HEK293 (cell line): ENCODE results near the gene RNASE8.

ENCODE experiments used
- CTCF ChIA-PET: fragments of 350-600 bp; formaldehyde crosslinking; extraction: SDS; loops from one replicate; lab custom pipeline; 2021; ENCODE audit warnings: antibody characterized with exemption; lab: Yijun Ruan, JAX
- POLR2A ChIA-PET: fragments of 300-600 bp; formaldehyde crosslinking; extraction: SDS; loops from one replicate; lab custom pipeline; 2020; ENCODE audit warnings: antibody characterized with exemption, inconsistent platforms; lab: Yijun Ruan, JAX
- H3K27ac ChIP-seq: fragments of 200-500 bp; sonication (Bioruptor generic); 2 replicates; pipeline ENCODE4 v1.5.1; 2014; ENCODE audit warnings: low read depth, low read length, control low read depth, inconsistent platforms; ENCODE audit errors: extremely low read depth
- H3K36me3 ChIP-seq, 2 experiments: fragments of 200-500 bp in 1 of 2; sonication (Bioruptor generic) in 1 of 2; 1 replicate in 1 of 2; 2 replicates in 1 of 2; pipeline ENCODE4 v1.5.1; 2014 to 2017; ENCODE audit warnings: inconsistent platforms in 2 of 2, low read length in 2 of 2; ENCODE audit not compliant: control insufficient read depth in 2 of 2, insufficient read depth in 1 of 2
- H3K4me1 ChIP-seq: fragments of 200-500 bp; sonication (Bioruptor generic); 2 replicates; pipeline ENCODE4 v1.5.1; 2014; ENCODE audit warnings: mild to moderate bottlenecking, low read length, inconsistent platforms; ENCODE audit not compliant: control insufficient read depth, insufficient read depth
- H3K4me3 ChIP-seq: 2 replicates; pipeline ENCODE4 v1.5.1; 2011; ENCODE audit warnings: low read depth, mild to moderate bottlenecking, control low read depth, low read length, moderate library complexity
- H3K9me3 ChIP-seq: fragments of 200-500 bp; sonication (Bioruptor generic); 2 replicates; pipeline ENCODE4 v1.5.1; 2014; ENCODE audit warnings: low read depth, low read length, inconsistent platforms; ENCODE audit not compliant: control insufficient read depth, insufficient read depth
- KLF8 ChIP-seq: fragments of 450-650 bp; formaldehyde crosslinking; IDR thresholded peaks from 2 replicates; pipeline ENCODE4 v1.5.1; 2016; ENCODE audit warnings: missing biosample characterization, missing genetic modification characterization
- OSR2 ChIP-seq: fragments of 450-650 bp; formaldehyde crosslinking; IDR thresholded peaks from 2 replicates; pipeline ENCODE4 v1.5.1; 2016; ENCODE audit warnings: missing biosample characterization, missing genetic modification characterization
- ZFP69B ChIP-seq: fragments of 450-650 bp; formaldehyde crosslinking; IDR thresholded peaks from 2 replicates; pipeline ENCODE4 v1.5.1; 2016; ENCODE audit warnings: missing biosample characterization, missing genetic modification characterization
- ZNF10 ChIP-seq: fragments of 450-650 bp; formaldehyde crosslinking; IDR thresholded peaks from 2 replicates; pipeline ENCODE4 v1.5.1; 2017; ENCODE audit warnings: missing biosample characterization, missing genetic modification characterization
- ZNF175 ChIP-seq: fragments of 450-650 bp; formaldehyde crosslinking; IDR thresholded peaks from 2 replicates; pipeline ENCODE4 v1.5.1; 2016; ENCODE audit warnings: missing biosample characterization, missing genetic modification characterization
- ZNF280D ChIP-seq: fragments of 450-650 bp; formaldehyde crosslinking; IDR thresholded peaks from 2 replicates; pipeline ENCODE4 v1.5.1; 2016; ENCODE audit warnings: missing biosample characterization, missing genetic modification characterization
- ZNF324 ChIP-seq: fragments of 450-650 bp; formaldehyde crosslinking; IDR thresholded peaks from 2 replicates; pipeline ENCODE4 v1.5.1; 2016; ENCODE audit warnings: missing biosample characterization, missing genetic modification characterization
- ZNF335 ChIP-seq: fragments of 450-650 bp; formaldehyde crosslinking; conservative IDR thresholded peaks from 2 replicates; pipeline ENCODE4 v1.5.1; 2016; ENCODE audit warnings: missing biosample characterization, missing genetic modification characterization
- ZNF530 ChIP-seq: fragments of 450-650 bp; formaldehyde crosslinking; IDR thresholded peaks from 2 replicates; pipeline ENCODE4 v1.5.1; 2016; ENCODE audit warnings: low read depth, missing biosample characterization, missing genetic modification characterization
- ZNF600 ChIP-seq: fragments of 450-650 bp; formaldehyde crosslinking; IDR thresholded peaks from 2 replicates; pipeline ENCODE4 v1.5.1; 2016; ENCODE audit warnings: missing biosample characterization, missing genetic modification characterization
- ZNF747 ChIP-seq: fragments of 450-650 bp; formaldehyde crosslinking; IDR thresholded peaks from 2 replicates; pipeline ENCODE4 v1.5.1; 2016; ENCODE audit warnings: missing biosample characterization, missing genetic modification characterization
- ZSCAN23 ChIP-seq: fragments of 450-650 bp; formaldehyde crosslinking; IDR thresholded peaks from 2 replicates; pipeline ENCODE4 v1.5.1; 2016; ENCODE audit warnings: missing biosample characterization, missing genetic modification characterization
- TF ChIP-seq, protein P1 (sequence below): fragments of 450-650 bp; formaldehyde crosslinking; IDR thresholded peaks from 2 replicates; pipeline ENCODE4 v1.5.1; 2016; ENCODE audit warnings: missing biosample characterization, missing genetic modification characterization
- TF ChIP-seq, protein P2 (sequence below): fragments of 450-650 bp; formaldehyde crosslinking; IDR thresholded peaks from 2 replicates; pipeline ENCODE4 v1.5.1; 2017; ENCODE audit warnings: missing biosample characterization, missing genetic modification characterization
- TF ChIP-seq, protein P3 (sequence below): fragments of 450-650 bp; formaldehyde crosslinking; IDR thresholded peaks from 2 replicates; pipeline ENCODE4 v1.5.1; 2016; ENCODE audit warnings: missing biosample characterization, missing genetic modification characterization

RNASE8 gene

GRCh38 chr14:21106498-21107282 is 49.1 kb downstream of the RNASE8 start (continued):
- TF ChIP-seq, protein P1, sequence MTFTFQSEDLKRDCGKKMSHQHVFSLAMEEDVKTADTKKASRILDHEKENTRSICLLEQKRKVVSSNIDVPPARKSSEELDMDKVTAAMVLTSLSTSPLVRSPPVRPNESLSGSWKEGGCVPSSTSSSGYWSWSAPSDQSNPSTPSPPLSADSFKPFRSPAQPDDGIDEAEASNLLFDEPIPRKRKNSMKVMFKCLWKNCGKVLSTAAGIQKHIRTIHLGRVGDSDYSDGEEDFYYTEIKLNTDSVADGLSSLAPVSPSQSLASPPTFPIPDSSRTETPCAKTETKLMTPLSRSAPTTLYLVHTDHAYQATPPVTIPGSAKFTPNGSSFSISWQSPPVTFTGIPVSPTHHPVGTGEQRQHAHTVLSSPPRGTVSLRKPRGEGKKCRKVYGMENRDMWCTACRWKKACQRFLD, result no peak
- TF ChIP-seq, protein P2, sequence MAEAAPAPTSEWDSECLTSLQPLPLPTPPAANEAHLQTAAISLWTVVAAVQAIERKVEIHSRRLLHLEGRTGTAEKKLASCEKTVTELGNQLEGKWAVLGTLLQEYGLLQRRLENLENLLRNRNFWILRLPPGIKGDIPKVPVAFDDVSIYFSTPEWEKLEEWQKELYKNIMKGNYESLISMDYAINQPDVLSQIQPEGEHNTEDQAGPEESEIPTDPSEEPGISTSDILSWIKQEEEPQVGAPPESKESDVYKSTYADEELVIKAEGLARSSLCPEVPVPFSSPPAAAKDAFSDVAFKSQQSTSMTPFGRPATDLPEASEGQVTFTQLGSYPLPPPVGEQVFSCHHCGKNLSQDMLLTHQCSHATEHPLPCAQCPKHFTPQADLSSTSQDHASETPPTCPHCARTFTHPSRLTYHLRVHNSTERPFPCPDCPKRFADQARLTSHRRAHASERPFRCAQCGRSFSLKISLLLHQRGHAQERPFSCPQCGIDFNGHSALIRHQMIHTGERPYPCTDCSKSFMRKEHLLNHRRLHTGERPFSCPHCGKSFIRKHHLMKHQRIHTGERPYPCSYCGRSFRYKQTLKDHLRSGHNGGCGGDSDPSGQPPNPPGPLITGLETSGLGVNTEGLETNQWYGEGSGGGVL (tag by site-specific recombination), result no peak
- TF ChIP-seq OSR2 (no peak), ZNF530 (tag by site-specific recombination) (no peak), ZNF280D (tag by site-specific recombination) (no peak), ZSCAN23 (tag by site-specific recombination) (no peak), ZNF324 (0 out of 2 replicates have a peak, but pooled peaks have one; percentile 30), ZFP69B (no peak), ZNF747 (tag by site-specific recombination) (no peak), KLF8 (no peak), ZNF10 (tag by site-specific recombination) (no peak), ZNF600 (peak; percentile 66)
- TF ChIP-seq, protein P3, sequence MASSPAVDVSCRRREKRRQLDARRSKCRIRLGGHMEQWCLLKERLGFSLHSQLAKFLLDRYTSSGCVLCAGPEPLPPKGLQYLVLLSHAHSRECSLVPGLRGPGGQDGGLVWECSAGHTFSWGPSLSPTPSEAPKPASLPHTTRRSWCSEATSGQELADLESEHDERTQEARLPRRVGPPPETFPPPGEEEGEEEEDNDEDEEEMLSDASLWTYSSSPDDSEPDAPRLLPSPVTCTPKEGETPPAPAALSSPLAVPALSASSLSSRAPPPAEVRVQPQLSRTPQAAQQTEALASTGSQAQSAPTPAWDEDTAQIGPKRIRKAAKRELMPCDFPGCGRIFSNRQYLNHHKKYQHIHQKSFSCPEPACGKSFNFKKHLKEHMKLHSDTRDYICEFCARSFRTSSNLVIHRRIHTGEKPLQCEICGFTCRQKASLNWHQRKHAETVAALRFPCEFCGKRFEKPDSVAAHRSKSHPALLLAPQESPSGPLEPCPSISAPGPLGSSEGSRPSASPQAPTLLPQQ (tag by site-specific recombination), result 0 out of 2 replicates have a peak, but pooled peaks have one; percentile 26

- POLR2A ChIA-PET, result no interaction called here
- peak overlapping the region; percentile 32; the same call in 1 of the 2 replicates for H3K27ac ChIP-seq
Measured at GRCh38 chr14:21107283-21107800, 49.7 kb downstream of the RNASE8 start.

More at GRCh38 chr14:21107283-21107800, 49.7 kb downstream of the RNASE8 start:
- Histone ChIP-seq H3K36me3 (no peaks in the 10 kb centered on the region), H3K4me3 (no peak overlapping the region), H3K9me3 (no peaks in the 10 kb centered on the region), H3K4me1 (peaks cover 16% of the 10 kb centered on the region)
- TF ChIP-seq ZNF335 (tag by site-specific recombination) (peak; percentile 41), ZNF175 (tag by site-specific recombination) (no peak)
- CTCF ChIA-PET, result interaction anchor here (0.6 to 10.4 kb wide), 9 partner anchors 8 to 137 kb away, joined by 3 to 175 read pairs (median 6); partner anchors contain the start of gene ARHGEF40
